ENCODE measurements around the gene CCDC102A. TPM values are rescaled to one million over a fixed set of nuclear protein-coding genes. Genes with fewer than 3 reads are reported as not detected.

Gene CCDC102A
- polyA plus RNA-seq, 1 experiment = 7.1 TPM

GRCh38 chr16:57574646-57575467 lies 38.5 kb upstream of the CCDC102A start:
- Histone ChIP-seq H3K4me3 (ENCODE audit: low read depth, low read length) (no peak overlapping the region), H3K27ac (ENCODE audit: low read depth, low read length) (no peak overlapping the region), H3K9me3 (ENCODE audit: control insufficient read depth, insufficient read depth, low read length) (no peaks in the 10 kb centered on the region; the same call in 1 of the 2 replicates), H3K27me3 (ENCODE audit: control insufficient read depth, insufficient read depth, low read length) (peaks cover 13% of the 10 kb centered on the region)
- TF ChIP-seq CTCF (IDR thresholded peaks at IDR 0.05; ENCODE audit: low read depth, low read length) = no peak
- POLR2A ChIA-PET = no interaction called here
- CTCF ChIA-PET = interaction anchor here (1.1 to 5.1 kb wide), 15 partner anchors 10 to 182 kb away, joined by 3 to 93 read pairs (median 7); partner anchors contain the start of gene KATNB1
- no peak for DNase-seq (ENCODE audit: low read depth, low spot score)

GRCh38 chr16:57574086-57574485 lies 37.7 kb upstream of the CCDC102A start:
- no peak overlapping the region for H3K4me3 ChIP-seq (ENCODE audit: low read depth, low read length)
- POLR2A ChIA-PET = no interaction called here
- CTCF ChIA-PET = interaction anchor here (1.5 to 4.9 kb wide), 2 partner anchors 11 to 74 kb away, joined by 3 to 93 read pairs; no protein-coding TSS in a partner anchor
- H3K27ac ChIP-seq (ENCODE audit: low read depth, low read length) = no peak overlapping the region
- no peak for DNase-seq (ENCODE audit: low read depth, low spot score)
- no peak for TF ChIP-seq CTCF (IDR thresholded peaks at IDR 0.05; ENCODE audit: low read depth, low read length)
- peaks cover 11% of the 10 kb centered on the region for H3K27me3 ChIP-seq (ENCODE audit: control insufficient read depth, insufficient read depth, low read length)
- H3K9me3 ChIP-seq (ENCODE audit: control insufficient read depth, insufficient read depth, low read length) = no peaks in the 10 kb centered on the region; the same call in 1 of the 2 replicates

DNA sequence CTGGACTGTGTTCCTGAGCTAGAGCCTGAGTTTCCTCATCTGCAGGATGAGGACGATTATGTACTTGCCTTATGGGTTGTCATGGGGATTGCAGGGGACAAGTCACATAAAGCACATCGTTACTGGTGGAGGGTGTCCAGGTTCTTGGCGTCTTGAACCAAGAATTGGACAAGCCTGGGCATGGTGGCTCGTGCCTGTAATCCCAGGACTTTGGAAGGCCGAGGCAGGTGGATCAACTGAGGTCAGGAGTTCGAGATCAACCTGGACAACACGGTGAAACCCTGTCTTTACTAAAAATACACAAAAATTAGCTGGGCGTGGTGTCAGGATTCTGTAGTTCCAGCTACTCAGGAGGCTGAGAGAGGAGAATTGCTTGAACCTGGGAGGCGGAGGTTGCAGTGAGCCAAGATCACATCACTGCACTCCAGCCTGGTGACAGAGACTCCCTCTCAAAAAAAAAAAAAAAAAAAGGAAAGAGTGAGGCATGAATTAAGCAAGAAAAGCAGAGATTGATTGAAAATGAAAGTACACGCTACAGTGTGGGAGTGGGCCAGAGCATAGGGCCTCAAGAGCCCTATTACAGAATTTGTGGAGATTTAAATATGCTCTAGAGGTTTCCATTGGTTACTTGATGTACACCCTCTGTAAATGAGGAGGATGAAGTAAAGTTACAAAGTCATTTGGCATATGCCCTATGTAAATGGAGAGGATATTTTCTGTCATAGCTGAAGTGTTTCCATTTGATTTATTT lies 36.8 kb upstream of the CCDC102A start:
- H3K27ac ChIP-seq (ENCODE audit: low read depth, low read length) = no peak overlapping the region
- POLR2A ChIA-PET = interaction anchor here (0.6 kb wide), 1 partner anchor 39 kb away, joined by 4 read pairs; no protein-coding TSS in a partner anchor
- CTCF ChIA-PET = interaction anchor here (0.7 to 1.5 kb wide), 2 partner anchors 75 to 285 kb away, joined by 3 to 4 read pairs; no protein-coding TSS in a partner anchor
- H3K9me3 ChIP-seq (ENCODE audit: control insufficient read depth, insufficient read depth, low read length) = no peaks in the 10 kb centered on the region; the same call in 1 of the 2 replicates
- no peak overlapping the region for H3K4me3 ChIP-seq (ENCODE audit: low read depth, low read length)
- DNase-seq (ENCODE audit: low read depth, low spot score) = no peak
- H3K27me3 ChIP-seq (ENCODE audit: control insufficient read depth, insufficient read depth, low read length) = peaks cover 11% of the 10 kb centered on the region
- no peak for TF ChIP-seq CTCF (IDR thresholded peaks at IDR 0.05; ENCODE audit: low read depth, low read length)

- ChIA-PET POLR2A (no interaction called here), CTCF (interaction anchor here (1.2 to 1.4 kb wide), 3 partner anchors 19 to 74 kb away, joined by 4 read pairs; no protein-coding TSS in a partner anchor)
- H3K9me3 ChIP-seq (ENCODE audit: control insufficient read depth, insufficient read depth, low read length) = no peaks in the 10 kb centered on the region; the same call in 1 of the 2 replicates
- no peak overlapping the region for H3K4me3 ChIP-seq (ENCODE audit: low read depth, low read length)
- DNase-seq (ENCODE audit: low read depth, low spot score) = no peak
- no peak for TF ChIP-seq CTCF (IDR thresholded peaks at IDR 0.05; ENCODE audit: low read depth, low read length)
- H3K27ac ChIP-seq (ENCODE audit: low read depth, low read length) = no peak overlapping the region
- peaks cover 5% of the 10 kb centered on the region for H3K27me3 ChIP-seq (ENCODE audit: control insufficient read depth, insufficient read depth, low read length)
These were observed 34.7 kb upstream of the CCDC102A start for GRCh38 chr16:57571098-57571497.
